OCI-LY7 (cell line): Measurements from ENCODE around the gene AUTS2. TPM values are rescaled to one million over a fixed set of nuclear protein-coding genes. Genes with fewer than 3 reads are reported as not detected.

ENCODE experiments used
- BruUV-seq: library from RNA; stranded (reverse); fragments of 400-500 nt; replicated peaks from 2 replicates; lab custom pipeline; 2021; lab: Mats Ljungman, UMichigan
- CTCF ChIA-PET: fragments of 300-600 bp; sonication (Branson Sonifier 250); formaldehyde crosslinking; loops from one replicate; lab custom pipeline; 2022; ENCODE audit warnings: antibody characterized with exemption; ENCODE audit not compliant: unreplicated experiment; lab: Charles Lee
- POLR2A ChIA-PET: fragments of 300-600 bp; sonication (Branson Sonifier 250); formaldehyde crosslinking; loops from one replicate; lab custom pipeline; 2022; ENCODE audit warnings: antibody characterized with exemption; lab: Charles Lee
- DNase-seq: peaks from one replicate; pipeline ENCODE4 v3.0.0-alpha.2; 2015; ENCODE audit warnings: low spot score
- H2AFZ ChIP-seq: fragments of 200-600 bp; sonication (generic), shearing (Covaris generic); 2 replicates; pipeline ENCODE4 v1.6.1; 2014; ENCODE audit warnings: mild to moderate bottlenecking, antibody characterized with exemption, low read length, moderate library complexity
- H3K27ac ChIP-seq: fragments of 200-600 bp; sonication (generic); 2 replicates; pipeline ENCODE4 v1.5.1; 2014; ENCODE audit warnings: mixed run types, low read depth, mild to moderate bottlenecking, moderate library complexity, low read length, inconsistent platforms; ENCODE audit not compliant: poor library complexity, severe bottlenecking
- H3K36me3 ChIP-seq: fragments of 200-600 bp; sonication (generic); 2 replicates; pipeline ENCODE4 v1.6.1; 2014; ENCODE audit warnings: mild to moderate bottlenecking, antibody characterized with exemption, low read length, moderate library complexity, mixed read lengths; ENCODE audit not compliant: insufficient read depth
- H3K4me1 ChIP-seq: fragments of 200-600 bp; sonication (generic); 2 replicates; pipeline ENCODE4 v1.5.1; 2014; ENCODE audit warnings: mild to moderate bottlenecking, low read length; ENCODE audit not compliant: insufficient read depth, poor library complexity, severe bottlenecking
- H3K4me2 ChIP-seq: fragments of 200-600 bp; sonication (generic); 2 replicates; pipeline ENCODE4 v1.6.1; 2014; ENCODE audit warnings: mild to moderate bottlenecking, low read length
- H3K4me3 ChIP-seq: fragments of 200-600 bp; sonication (generic); 2 replicates; pipeline ENCODE4 v1.5.1; 2014; ENCODE audit warnings: mild to moderate bottlenecking, low read depth, low read length; ENCODE audit not compliant: poor library complexity, severe bottlenecking
- H3K79me2 ChIP-seq: fragments of 200-600 bp; sonication (generic); 2 replicates; pipeline ENCODE4 v1.6.1; 2016; ENCODE audit warnings: low read depth, mild to moderate bottlenecking, low read length, moderate library complexity, mixed read lengths; ENCODE audit not compliant: insufficient read depth
- H3K9me2 ChIP-seq: fragments of 200-600 bp; sonication (generic); 2 replicates; pipeline ENCODE4 v1.6.1; 2016; ENCODE audit warnings: mild to moderate bottlenecking, low read length, mixed read lengths; ENCODE audit not compliant: insufficient read depth
- H3K9me3 ChIP-seq: fragments of 200-600 bp; sonication (generic); 2 replicates; pipeline ENCODE4 v1.6.1; 2014; ENCODE audit warnings: mild to moderate bottlenecking, mixed run types, low read length, mixed read lengths
- H4K20me1 ChIP-seq: fragments of 200-600 bp; sonication (generic); 2 replicates; pipeline ENCODE4 v1.6.1; 2014; ENCODE audit warnings: mild to moderate bottlenecking, antibody characterized with exemption, low read length, moderate library complexity, mixed read lengths; ENCODE audit not compliant: insufficient read depth
- EZH2phosphoT487 ChIP-seq: fragments of 200-600 bp; sonication (generic); IDR thresholded peaks from 2 replicates; pipeline ENCODE4 v1.6.1; 2018; ENCODE audit warnings: low read depth, borderline replicate concordance, mild to moderate bottlenecking, mixed run types, antibody characterized with exemption, low read length, moderate library complexity, mixed read lengths
- intact Hi-C: fragments of 100-400 bp; cut with micrococcal nuclease; formaldehyde crosslinking; loops from one replicate; pipeline ENCODE4 v1.10.0; 2022; ENCODE audit not compliant: unreplicated experiment
- total RNA-seq, 2 experiments: library from RNA; depleted of rRNA in 1 of 2; stranded (reverse); fragments of >200 nt in 1 of 2; shearing (Covaris generic) in 1 of 2; gene quantifications; 2 replicates each; pipeline ENCODE4 v1.2.3, GENCODE V29; 2014 to 2022
- TF ChIP-seq, protein P1 (sequence below): fragments of 200-600 bp; sonication (generic); conservative IDR thresholded peaks from 2 replicates; pipeline ENCODE4 v1.5.1; 2014; ENCODE audit warnings: mild to moderate bottlenecking, antibody characterized with exemption, low read length, moderate library complexity, mixed read lengths

AUTS2 gene
- total RNA-seq, 2 experiments from 2014 or later, result 37.9 to 78.5 TPM

DNA sequence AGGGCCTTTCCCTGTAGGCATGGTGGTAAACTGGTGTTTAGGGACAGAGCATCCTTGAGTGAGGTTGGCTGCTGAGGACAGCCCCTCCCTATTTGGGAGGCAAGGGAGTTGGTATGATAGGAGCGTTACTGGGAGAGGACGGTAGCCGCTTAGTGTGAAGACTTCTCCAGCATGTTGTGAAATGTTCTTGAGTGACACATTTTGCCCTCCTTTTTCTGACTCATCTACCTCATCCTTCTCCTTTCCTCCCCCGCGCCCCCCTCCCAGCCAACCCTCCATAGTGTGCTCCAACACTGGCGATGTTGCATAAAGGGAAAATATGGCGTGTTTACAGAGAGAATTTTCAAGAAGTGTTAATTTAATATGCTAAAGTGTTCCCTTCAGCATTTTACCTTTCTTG, 888.7 kb downstream of the AUTS2 start:
- Histone ChIP-seq H3K36me3 (no peaks in the 10 kb centered on the region), H3K4me3 (no peak overlapping the region), H3K27ac (no peak overlapping the region), H3K4me1 (no peaks in the 10 kb centered on the region), H3K79me2 (no peaks in the 10 kb centered on the region), H3K9me3 (no peaks in the 10 kb centered on the region), H2AFZ (no peak overlapping the region), H3K9me2 (no peaks in the 10 kb centered on the region), H4K20me1 (no peaks in the 10 kb centered on the region), H3K4me2 (no peak overlapping the region)
- intact Hi-C loops, result no loop called here
- ChIA-PET POLR2A (interaction anchor here (1.0 kb wide), 1 partner anchor 252 kb away, joined by 3 read pairs; no protein-coding TSS in a partner anchor), CTCF (no interaction called here)
- TF ChIP-seq EZH2phosphoT487, result no peak
- TF ChIP-seq, protein P1, sequence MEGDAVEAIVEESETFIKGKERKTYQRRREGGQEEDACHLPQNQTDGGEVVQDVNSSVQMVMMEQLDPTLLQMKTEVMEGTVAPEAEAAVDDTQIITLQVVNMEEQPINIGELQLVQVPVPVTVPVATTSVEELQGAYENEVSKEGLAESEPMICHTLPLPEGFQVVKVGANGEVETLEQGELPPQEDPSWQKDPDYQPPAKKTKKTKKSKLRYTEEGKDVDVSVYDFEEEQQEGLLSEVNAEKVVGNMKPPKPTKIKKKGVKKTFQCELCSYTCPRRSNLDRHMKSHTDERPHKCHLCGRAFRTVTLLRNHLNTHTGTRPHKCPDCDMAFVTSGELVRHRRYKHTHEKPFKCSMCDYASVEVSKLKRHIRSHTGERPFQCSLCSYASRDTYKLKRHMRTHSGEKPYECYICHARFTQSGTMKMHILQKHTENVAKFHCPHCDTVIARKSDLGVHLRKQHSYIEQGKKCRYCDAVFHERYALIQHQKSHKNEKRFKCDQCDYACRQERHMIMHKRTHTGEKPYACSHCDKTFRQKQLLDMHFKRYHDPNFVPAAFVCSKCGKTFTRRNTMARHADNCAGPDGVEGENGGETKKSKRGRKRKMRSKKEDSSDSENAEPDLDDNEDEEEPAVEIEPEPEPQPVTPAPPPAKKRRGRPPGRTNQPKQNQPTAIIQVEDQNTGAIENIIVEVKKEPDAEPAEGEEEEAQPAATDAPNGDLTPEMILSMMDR, result no peak
- DNase-seq, result no peak
- BruUV-seq, result no TSS peak

DNA sequence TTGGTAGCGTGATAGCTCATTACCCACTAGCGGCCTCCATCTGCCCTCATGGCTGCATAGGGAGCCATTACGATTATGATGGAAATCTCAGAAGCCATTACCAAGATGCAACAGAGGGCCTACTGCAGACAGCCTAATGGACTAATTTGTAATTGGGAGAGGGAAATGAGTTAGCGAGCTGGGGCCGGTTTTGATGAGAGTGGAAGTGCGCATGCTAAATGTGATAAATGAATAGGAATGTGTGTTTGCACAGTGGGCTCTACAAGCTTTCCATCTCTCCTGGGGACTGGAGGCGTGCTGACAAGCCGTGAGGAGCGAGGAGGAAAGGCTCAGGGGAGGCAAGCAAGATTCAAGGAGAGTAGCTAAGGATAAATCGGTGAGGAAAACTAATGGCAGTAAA, 889.2 kb downstream of the AUTS2 start:
- no peaks in the 10 kb centered on the region for H3K79me2 ChIP-seq
- DNase-seq, result no peak
- no peak overlapping the region for H3K4me3 ChIP-seq
- no peaks in the 10 kb centered on the region for H3K9me2 ChIP-seq
- H2AFZ ChIP-seq, result no peak overlapping the region
- H3K36me3 ChIP-seq, result no peaks in the 10 kb centered on the region
- intact Hi-C loops, result no loop called here
- H4K20me1 ChIP-seq, result no peaks in the 10 kb centered on the region
- no peak overlapping the region for H3K27ac ChIP-seq
- BruUV-seq, result no TSS peak
- no peaks in the 10 kb centered on the region for H3K9me3 ChIP-seq
- TF ChIP-seq EZH2phosphoT487, result no peak
- TF ChIP-seq, protein P1, result no peak
- ChIA-PET POLR2A (interaction anchor here (1.0 kb wide), 1 partner anchor 252 kb away, joined by 3 read pairs; no protein-coding TSS in a partner anchor), CTCF (no interaction called here)
- H3K4me2 ChIP-seq, result no peak overlapping the region
- no peaks in the 10 kb centered on the region for H3K4me1 ChIP-seq

DNA sequence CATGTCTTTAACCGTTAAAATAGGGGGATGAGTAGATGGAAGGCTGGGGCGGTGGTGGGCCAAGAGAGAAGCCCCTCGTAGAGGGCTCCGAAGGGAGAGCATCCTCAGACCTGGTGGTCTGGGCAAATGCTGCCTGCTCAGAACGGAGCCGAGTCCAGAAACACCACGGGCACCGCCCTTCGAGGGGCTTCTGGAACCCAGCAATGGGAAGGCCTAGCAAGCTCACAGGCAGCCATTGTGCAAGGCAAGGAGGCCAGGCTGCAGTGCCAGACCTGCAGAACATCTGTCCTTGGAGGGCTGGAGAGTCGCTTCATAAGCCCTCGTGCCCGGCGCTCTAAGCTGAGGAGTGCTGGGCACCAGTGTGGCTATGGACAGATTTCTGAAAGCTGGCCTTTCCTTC, 889.6 kb downstream of the AUTS2 start:
- H3K4me1 ChIP-seq, result no peaks in the 10 kb centered on the region
- H3K27ac ChIP-seq, result no peak overlapping the region
- DNase-seq, result no peak
- H3K4me2 ChIP-seq, result no peak overlapping the region
- no peaks in the 10 kb centered on the region for H3K9me2 ChIP-seq
- H3K4me3 ChIP-seq, result no peak overlapping the region
- POLR2A ChIA-PET, result interaction anchor here (1.0 kb wide), 1 partner anchor 252 kb away, joined by 3 read pairs; no protein-coding TSS in a partner anchor
- TF ChIP-seq EZH2phosphoT487, result no peak
- TF ChIP-seq, protein P1, result no peak
- no peaks in the 10 kb centered on the region for H3K36me3 ChIP-seq
- H3K9me3 ChIP-seq, result no peaks in the 10 kb centered on the region
- BruUV-seq, result no TSS peak
- intact Hi-C loops, result no loop called here
- H3K79me2 ChIP-seq, result no peaks in the 10 kb centered on the region
- CTCF ChIA-PET, result no interaction called here
- H2AFZ ChIP-seq, result no peak overlapping the region
- H4K20me1 ChIP-seq, result no peaks in the 10 kb centered on the region
